Left hindlimb (tissue), 1 donor: ENCODE results near the gene YWHAG.
A peak's percentile ranks its signal among the peaks of the same experiment; 100 is the strongest.
"Not testable (repeated sequence)": the region's sequence is repeated elsewhere in the genome, so short reads cannot be mapped to it uniquely, and the experiment has no call there.

Experiments used
- DNase-seq: peaks from one replicate; pipeline ENCODE4 v3.0.0-alpha.2; 2018

Gene YWHAG

GRCh38 chr7:76358481-76359110 is at the start of gene YWHAG:
Gene YWHAG, minus strand, starts transcription at chr7:76358991. Its CDS starts 183 bp downstream, at chr7:76358808.
- DNase-seq, result peak; percentile 96

- no peak for DNase-seq
Observed at GRCh38 chr7:76408121-76408560, 49.4 kb upstream of the YWHAG start.

DNA sequence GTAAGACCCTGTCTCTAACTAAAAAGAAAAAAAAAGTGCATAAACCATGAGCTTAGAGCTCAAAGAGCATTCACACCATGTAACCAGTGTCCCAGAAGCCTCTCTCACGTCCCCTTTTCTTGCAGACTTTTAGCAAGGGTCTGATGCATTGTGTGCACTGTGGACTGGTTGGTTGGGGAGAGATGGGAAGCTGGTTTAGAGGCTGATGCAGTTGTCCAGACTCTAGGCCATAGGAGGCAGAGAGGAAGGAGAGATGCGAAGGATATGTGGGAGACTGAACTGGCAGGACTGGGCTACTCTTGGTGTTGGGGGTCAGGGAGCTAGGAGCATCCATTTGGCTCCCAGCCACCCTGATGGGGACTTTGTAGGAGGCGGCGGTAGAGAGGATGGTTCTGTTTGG is 48.9 kb upstream of the YWHAG start:
- DNase-seq, result no peak

GRCh38 chr7:76405738-76406137 is 46.9 kb upstream of the YWHAG start:
- DNase-seq, result no peak

DNA sequence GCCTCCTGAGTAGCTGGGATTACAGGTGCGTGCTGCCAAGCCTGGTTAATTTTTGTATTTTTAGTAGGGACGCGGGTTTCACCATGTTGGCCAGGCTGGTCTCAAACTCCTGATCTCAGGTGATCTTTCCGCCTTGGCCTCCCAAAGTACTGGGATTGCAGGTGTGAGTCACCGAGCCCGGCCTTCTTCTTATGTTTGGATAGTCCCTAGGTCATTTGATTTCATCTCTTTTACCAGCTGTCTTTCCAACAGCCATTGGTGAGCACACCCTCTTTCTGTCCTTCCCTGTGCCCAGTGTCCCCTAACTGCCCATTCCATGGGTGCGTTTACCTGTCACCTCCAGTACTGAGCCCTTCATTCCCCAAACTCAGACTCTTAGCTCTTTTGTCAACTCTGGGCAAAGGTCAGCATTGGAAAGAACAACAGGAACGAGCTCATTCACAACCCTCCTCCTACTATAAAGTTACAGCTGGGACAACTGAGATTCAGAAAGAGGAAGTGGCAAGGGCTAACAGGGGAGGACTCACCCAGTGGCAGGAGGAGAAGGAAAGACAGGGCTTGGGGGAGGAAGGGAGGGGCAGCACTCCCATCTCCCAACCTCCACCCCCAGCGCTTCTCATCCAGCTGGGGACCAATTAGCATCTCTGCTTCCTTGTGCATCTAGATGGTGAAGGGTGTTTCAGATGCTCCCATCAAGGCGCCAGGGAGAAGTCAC is 45.1 kb upstream of the YWHAG start:
- DNase-seq, result no peak

DNA sequence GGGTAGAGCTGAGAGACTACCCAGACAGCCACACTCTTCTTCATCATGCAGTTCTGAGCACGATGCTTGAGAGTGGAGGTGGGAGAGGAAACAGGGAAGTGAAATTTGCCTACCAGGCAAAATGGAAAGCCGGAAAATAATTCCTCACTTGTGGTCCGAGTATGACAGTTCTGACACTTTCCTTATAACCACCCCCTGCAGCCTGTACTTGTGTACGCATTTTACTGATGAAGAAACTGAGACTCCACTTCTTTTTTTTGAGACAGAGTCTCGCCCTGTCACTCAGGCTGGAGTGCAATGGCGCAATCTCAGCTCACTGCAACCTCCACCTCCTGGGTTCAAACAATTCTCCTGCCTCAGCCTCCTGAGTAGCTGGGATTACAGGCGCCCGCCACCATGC is 44.3 kb upstream of the YWHAG start:
- DNase-seq, result not testable (repeated sequence)

DNA sequence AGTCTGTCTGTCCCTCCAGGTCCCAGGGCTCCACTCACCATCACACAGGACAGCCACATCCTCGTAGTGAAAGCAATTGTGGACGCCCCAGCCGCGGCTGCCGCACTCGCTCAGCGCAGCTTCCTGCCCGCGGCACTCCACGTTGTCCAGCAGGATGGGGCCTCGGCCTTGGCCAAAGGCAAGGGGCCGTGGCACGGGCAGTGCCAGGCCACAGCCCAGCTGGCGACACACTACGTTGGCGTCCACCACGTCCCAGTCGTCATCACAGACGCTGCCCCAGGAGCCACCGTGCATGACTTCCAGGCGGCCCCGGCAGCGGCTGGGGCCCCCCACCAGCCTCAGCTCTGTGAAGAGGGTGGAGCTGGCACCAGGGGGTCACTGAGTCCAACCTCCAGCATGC is 41.5 kb upstream of the YWHAG start:
- no peak for DNase-seq

- peak; percentile 80 for DNase-seq
Observed at GRCh38 chr7:76397409-76398183, 38.8 kb upstream of the YWHAG start.

GRCh38 chr7:76396864-76397263 is 38.1 kb upstream of the YWHAG start:
- DNase-seq, result no peak

DNA sequence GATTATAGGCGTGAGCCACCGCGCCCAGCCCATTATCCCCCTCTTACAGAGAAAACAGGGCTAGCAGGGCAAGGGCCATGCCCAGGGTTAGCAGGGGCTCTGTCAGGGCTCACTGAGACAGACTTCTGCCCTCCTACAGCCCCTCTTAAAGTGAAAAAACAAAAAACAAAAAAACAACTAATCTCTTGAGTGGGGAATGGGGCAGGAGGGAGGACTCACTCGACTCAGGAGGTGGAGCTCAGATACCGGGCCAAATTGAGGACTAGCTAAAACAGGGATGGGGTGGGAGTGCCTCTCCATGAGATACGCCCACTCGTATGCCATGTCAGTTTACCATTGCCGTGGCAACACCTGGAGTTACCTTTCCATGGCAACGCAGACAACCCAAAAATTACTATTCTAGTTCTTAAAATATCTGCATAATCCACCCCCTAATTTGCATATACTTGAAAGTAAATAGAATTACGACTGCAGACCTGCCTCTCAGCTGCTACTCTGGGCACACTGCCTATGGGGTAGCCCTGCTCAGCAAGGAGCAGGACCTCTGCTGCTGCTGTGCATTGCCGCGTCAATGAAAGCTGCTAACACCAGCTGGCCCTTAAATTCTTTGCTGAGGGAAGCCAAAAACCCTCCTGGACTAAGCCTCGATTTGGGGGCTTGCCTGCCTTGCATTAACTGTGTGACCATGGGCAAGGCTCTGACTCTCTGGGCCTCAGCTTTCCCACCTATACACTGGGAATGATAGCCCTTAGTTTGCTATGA is 37.4 kb upstream of the YWHAG start:
- DNase-seq, result peak; percentile 59

DNA sequence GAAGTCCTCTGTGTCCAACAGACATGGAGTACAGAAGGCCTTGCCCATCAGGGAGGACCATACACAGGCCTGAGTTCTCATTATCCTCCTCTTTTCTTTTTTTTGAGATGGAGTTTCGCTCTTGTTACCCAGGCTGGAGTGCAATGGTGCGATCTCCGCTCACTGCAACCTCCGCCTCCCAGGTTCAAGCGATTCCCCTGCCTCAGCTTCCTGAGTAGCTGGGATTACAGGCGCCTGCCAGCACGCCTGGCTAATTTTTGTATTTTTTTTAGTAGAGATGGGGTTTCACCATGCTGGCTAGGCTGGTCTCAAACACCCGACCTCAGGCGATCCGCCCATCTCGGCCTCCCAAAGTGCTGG is 36.8 kb upstream of the YWHAG start:
- DNase-seq, result not testable (repeated sequence)

- no peak for DNase-seq
Observed at GRCh38 chr7:76394957-76395356, 36.2 kb upstream of the YWHAG start.

- DNase-seq, result peak; percentile 95
Observed at GRCh38 chr7:76393116-76394031, 34.6 kb upstream of the YWHAG start.

- DNase-seq, result no peak
Observed at GRCh38 chr7:76392531-76393115, 33.8 kb upstream of the YWHAG start.

- no peak for DNase-seq
Observed at GRCh38 chr7:76390092-76390491, 31.3 kb upstream of the YWHAG start.

DNA sequence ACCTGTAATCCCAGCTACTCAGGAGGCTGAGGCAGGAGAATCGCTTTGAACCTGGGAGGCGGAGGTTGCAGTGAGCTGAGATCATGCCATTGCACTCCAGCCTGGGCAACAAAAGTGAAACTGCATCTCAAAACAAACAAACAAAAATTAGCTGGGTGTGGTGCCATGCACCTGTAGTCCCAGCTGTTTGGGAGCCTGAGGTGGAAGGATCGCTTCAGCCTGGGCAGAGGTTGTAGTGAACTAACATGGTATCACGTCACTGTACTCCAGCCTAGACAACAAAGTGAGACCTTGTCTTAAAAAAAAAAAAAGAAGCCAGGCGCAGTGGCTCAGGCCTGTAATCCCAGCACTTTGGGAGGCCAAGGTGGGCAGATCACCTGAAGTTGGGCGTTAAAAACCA is 29.0 kb upstream of the YWHAG start:
- DNase-seq, result not testable (repeated sequence)

- DNase-seq, result no peak
Observed at GRCh38 chr7:76386691-76387260, 28.0 kb upstream of the YWHAG start.

- no peak for DNase-seq
Observed at GRCh38 chr7:76383089-76383944, 24.5 kb upstream of the YWHAG start.

DNA sequence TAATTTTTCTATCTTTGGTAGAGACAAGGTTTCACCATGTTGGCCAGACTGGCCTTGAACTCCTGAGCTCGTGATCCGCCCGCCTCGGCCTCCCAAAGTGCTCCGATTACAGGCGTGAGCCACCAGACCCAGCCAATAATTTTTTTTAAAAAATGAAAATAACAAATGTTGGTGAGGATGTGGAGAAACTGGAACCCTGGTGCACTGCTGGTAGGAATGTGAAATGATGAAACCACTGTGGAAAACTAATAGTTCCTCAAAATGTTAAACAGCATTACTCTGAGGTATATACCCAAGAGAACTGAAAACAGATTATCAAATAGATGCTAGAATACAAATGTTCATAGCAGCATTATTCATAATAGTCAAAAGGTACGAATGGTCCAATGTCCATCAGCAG is 23.0 kb upstream of the YWHAG start:
- DNase-seq, result no peak

- DNase-seq, result no peak
Observed at GRCh38 chr7:76380623-76380966, 21.8 kb upstream of the YWHAG start.
